NCI-H2107 treated with DMSO at 0.1 percent for 48 hours (cell line): ENCODE measurements around the gene IMMP1L.
A peak's percentile ranks its signal among the peaks of the same experiment; 100 is the strongest.

Source experiments
- DNase-seq: peaks from one replicate; lab custom pipeline; 2025; ENCODE audit not compliant: unreplicated experiment; lab: John Stamatoyannopoulos, UW

IMMP1L gene

DNA sequence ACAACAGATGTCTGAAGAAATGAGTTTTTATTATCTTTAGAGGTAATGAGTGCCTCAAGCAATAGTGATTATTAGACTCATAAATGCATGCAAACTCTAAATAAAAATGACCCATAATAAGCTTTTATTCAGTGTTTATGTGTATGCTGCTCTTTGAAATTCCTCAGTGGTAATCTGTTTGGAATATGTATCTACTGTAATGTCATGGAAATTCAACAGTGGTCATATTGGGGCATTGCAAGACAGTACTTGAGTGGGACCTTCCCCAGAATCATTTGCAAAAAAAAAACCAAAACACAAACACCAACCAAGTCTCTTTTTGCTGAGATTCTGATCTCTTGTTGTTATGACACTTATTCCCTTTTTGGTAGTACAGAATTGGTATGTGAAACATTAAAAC, 104.8 kb downstream of the IMMP1L start:
- no peak for DNase-seq

GRCh38 chr11:31397239-31397834, 112.1 kb downstream of the IMMP1L start:
- DNase-seq: peak; percentile 23

GRCh38 chr11:31387379-31387778, 122.0 kb downstream of the IMMP1L start:
- no peak for DNase-seq

DNA sequence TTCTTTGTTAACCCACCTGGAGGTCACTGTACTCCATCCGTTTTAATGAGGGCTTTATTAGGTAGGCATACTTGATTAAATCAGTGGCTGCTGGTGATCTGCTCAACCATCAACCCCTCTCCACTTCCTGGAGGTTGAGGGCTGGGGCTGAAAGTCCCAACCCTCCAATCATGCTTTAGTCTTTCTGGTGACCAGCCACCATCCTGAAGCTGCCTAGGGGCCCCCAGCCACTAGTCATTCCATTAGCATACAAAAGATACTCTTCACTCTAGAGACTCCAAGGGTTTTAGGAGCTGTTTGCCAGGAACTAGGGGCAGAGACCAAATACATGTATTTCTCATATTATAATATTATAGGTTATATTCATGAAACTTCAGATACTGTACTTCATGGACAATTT, 126.3 kb downstream of the IMMP1L start:
- no peak for DNase-seq
